Vagina (tissue), 2 donors: ENCODE measurements around the gene SDR9C7.
"Not testable (repeated sequence)": the region's sequence is repeated elsewhere in the genome, so short reads cannot be mapped to it uniquely, and the experiment has no call there.

Experiments
- CTCF ChIP-seq, 3 experiments: fragments of 450-650 bp in 2 of 3; fragments of 200-600 bp in 1 of 3; sonication (generic) in 1 of 3; IDR thresholded peaks; one replicate each; pipeline ENCODE4 v1.5.1; 2017 to 2019; ENCODE audit warnings: antibody characterized with exemption in 3 of 3, mild to moderate bottlenecking in 2 of 3, moderate library complexity in 2 of 3
- POLR2A ChIP-seq, 2 donors: fragments of 450-650 bp; IDR thresholded peaks; one replicate each; pipeline ENCODE4 v1.6.1; 2017; ENCODE audit warnings: antibody characterized with exemption in 2 of 2, mild to moderate bottlenecking in 2 of 2, moderate library complexity in 2 of 2

- TF ChIP-seq CTCF, POLR2A (IDR thresholded peaks at IDR 0.05): not testable (repeated sequence)
These were observed 30.9 kb upstream of the SDR9C7 start for GRCh38 chr12:56965124-56965523.
